Measurements from ENCODE around the gene AZIN2. TPM values are rescaled to one million over a fixed set of nuclear protein-coding genes. Genes with fewer than 3 reads are reported as not detected.
"Not testable (repeated sequence)": the region's sequence is repeated elsewhere in the genome, so short reads cannot be mapped to it uniquely, and the experiment has no call there.

AZIN2 gene
- total RNA-seq, 1 donor from 2014 or later: 0.82 TPM

DNA sequence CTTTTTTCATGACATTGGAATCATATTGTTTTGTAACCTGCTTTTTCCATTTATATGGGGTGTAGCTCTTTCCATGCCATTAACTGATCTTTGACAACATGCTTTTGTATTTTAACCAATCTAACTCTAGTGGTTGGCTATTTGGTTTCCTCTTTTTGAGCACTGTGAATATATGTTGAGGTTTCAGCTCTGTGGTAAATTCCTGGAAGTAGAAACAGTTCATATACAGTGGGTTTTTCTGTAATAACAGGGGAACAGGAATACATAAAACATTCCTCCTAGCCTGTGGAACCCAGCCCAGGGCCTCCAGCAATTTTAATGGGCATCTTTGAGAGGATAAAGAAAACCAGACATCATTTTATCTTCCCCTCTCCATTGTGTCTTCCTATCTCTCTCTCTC, 17.4 kb downstream of the AZIN2 start:
- Mint-ChIP-seq H3K9me3 (no peaks in the 10 kb centered on the region), H3K4me3 (no peak overlapping the region), H3K27ac (no peak overlapping the region), H3K4me1 (peaks cover 6% of the 10 kb centered on the region), H3K27me3 (peaks cover 2% of the 10 kb centered on the region), H3K36me3 (ENCODE audit: low read depth) (no peaks in the 10 kb centered on the region)
- DNase-seq: no peak
- intact Hi-C loops (cut with micrococcal nuclease): no loop called here
- ChIA-PET POLR2A (no interaction called here), CTCF (interaction anchor here (0.8 kb wide), 1 partner anchor 9 kb away, joined by 3 read pairs; no protein-coding TSS in a partner anchor)
- ATAC-seq (ENCODE audit: low read depth): no peak
- TF ChIP-seq, protein P1, sequence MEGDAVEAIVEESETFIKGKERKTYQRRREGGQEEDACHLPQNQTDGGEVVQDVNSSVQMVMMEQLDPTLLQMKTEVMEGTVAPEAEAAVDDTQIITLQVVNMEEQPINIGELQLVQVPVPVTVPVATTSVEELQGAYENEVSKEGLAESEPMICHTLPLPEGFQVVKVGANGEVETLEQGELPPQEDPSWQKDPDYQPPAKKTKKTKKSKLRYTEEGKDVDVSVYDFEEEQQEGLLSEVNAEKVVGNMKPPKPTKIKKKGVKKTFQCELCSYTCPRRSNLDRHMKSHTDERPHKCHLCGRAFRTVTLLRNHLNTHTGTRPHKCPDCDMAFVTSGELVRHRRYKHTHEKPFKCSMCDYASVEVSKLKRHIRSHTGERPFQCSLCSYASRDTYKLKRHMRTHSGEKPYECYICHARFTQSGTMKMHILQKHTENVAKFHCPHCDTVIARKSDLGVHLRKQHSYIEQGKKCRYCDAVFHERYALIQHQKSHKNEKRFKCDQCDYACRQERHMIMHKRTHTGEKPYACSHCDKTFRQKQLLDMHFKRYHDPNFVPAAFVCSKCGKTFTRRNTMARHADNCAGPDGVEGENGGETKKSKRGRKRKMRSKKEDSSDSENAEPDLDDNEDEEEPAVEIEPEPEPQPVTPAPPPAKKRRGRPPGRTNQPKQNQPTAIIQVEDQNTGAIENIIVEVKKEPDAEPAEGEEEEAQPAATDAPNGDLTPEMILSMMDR (IDR thresholded peaks at IDR 0.05): no peak

DNA sequence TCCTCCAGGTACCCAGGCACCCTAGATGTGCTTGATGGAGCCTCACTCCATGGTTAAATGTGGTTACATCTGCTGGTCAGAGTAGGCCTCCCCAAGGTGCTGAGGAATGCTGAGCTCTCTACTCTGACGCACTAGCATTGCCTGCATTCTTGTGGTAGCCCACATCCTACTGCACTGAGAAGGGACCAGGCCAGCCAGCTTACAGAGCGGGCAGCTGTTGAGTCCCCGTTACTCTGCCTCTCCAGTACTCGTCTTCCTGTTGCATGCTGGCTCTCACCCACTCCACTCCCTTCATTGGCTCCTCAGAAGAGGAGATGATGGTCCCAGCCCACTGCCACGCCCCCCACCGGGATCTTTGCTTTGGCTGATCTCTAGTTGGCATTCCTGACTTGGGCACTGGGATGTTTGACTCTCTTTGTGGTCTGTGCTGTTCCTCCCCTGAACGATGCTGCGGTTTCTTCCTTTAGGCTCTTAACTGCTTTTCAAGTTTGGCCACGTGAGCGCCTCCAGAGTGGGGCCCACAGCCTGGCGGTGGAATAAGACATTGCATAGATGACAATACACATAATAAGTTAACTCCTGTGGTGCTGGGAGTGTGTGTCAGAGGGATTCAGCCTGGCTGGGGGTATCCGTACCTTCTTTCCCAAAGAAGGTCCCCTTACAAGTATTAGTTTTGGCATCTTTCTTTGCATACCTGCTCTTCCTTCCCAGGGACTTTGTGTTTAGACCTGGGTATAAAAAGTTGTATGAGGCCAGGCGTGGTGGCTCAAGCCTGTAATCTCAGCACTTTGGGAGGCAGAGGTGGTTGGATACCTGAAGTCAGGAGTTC, 18.6 kb downstream of the AZIN2 start:
- TF ChIP-seq, protein P1 (IDR thresholded peaks at IDR 0.05): no peak
- CTCF ChIA-PET: no interaction called here
- intact Hi-C loops (cut with micrococcal nuclease): no loop called here
- no peaks in the 10 kb centered on the region for H3K36me3 Mint-ChIP-seq (ENCODE audit: low read depth)
- H3K9me3 Mint-ChIP-seq: no peaks in the 10 kb centered on the region
- peak; percentile 42 for ATAC-seq (ENCODE audit: low read depth)
- peaks cover under 1% of the 10 kb centered on the region for H3K27me3 Mint-ChIP-seq
- POLR2A ChIA-PET: no interaction called here
- H3K4me1 Mint-ChIP-seq: peaks cover 6% of the 10 kb centered on the region
- no peak overlapping the region for H3K27ac Mint-ChIP-seq
- no peak overlapping the region for H3K4me3 Mint-ChIP-seq
- DNase-seq: no peak

DNA sequence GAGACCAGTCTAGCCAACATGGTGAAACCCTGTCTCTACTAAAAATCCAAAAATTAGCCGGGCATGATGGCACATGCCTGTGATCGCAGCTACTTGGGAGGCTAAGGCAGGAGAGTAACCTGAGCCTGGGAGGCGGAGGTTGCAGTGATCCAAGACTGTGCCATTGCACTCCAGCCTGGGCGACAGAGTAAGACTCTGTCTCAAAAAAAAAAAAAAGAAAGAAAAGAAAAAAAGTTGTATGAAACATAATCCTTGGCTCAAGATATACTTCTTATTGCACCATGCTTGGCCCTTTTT, 19.1 kb downstream of the AZIN2 start:
- ATAC-seq (ENCODE audit: low read depth); H3K36me3 Mint-ChIP-seq (ENCODE audit: low read depth); intact Hi-C loops (cut with micrococcal nuclease); H3K27ac Mint-ChIP-seq; H3K4me1 Mint-ChIP-seq; POLR2A ChIA-PET; H3K27me3 Mint-ChIP-seq; H3K9me3 Mint-ChIP-seq; H3K4me3 Mint-ChIP-seq; DNase-seq: not testable (repeated sequence)
- CTCF ChIA-PET: interaction anchor here (0.9 kb wide), 1 partner anchor 11 kb away, joined by 3 read pairs; no protein-coding TSS in a partner anchor

DNA sequence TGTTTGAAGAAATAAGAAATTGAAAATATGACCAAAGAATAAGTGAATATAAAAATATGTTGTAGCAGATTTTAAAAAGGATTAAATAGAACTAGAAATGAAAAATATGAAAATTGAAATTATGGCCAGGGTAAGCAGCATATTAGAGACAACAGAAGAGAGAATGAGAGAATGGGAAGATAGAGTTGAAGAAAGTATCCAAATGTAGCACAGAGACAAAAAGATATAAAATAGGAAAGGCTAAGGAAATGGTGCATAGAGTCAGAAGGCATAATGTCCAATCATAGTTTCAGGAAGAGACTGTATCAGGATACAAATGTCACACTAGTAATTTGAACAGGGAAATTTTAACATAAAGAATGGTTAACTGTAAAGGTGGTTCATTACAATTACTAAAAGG, 29.5 kb downstream of the AZIN2 start:
- H3K4me3 Mint-ChIP-seq: no peak overlapping the region
- no peak for ATAC-seq (ENCODE audit: low read depth)
- peaks cover 5% of the 10 kb centered on the region for H3K9me3 Mint-ChIP-seq
- TF ChIP-seq, protein P1 (IDR thresholded peaks at IDR 0.05): no peak
- H3K27ac Mint-ChIP-seq: no peak overlapping the region
- H3K27me3 Mint-ChIP-seq: peaks cover 4% of the 10 kb centered on the region
- intact Hi-C loops (cut with micrococcal nuclease): loop anchor here (5.0 kb wide), 2 partner anchors 187 to 502 kb away; no protein-coding TSS in a partner anchor
- no peaks in the 10 kb centered on the region for H3K36me3 Mint-ChIP-seq (ENCODE audit: low read depth)
- H3K4me1 Mint-ChIP-seq: no peaks in the 10 kb centered on the region
- POLR2A ChIA-PET: interaction anchor here (0.7 kb wide), 1 partner anchor 17 kb away, joined by 3 read pairs; no protein-coding TSS in a partner anchor
- CTCF ChIA-PET: no interaction called here
- no peak for DNase-seq

DNA sequence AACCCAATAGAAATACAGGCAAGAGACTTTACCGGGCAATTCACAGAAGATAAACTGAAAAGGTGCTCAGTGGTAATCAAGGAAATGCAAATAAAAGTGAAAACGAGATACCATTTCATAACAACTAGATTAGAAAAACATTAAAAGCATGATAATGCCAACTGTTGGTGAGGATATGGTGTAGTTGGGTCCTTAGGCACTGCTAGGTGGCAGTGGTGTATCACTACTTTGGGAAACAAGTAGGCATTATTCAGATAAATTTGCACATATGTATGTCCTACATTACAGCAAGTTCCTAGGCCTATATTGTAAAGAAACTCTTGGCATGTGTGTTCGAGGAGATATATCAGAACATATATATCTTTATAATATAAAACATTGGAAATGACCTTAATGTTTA, 31.0 kb downstream of the AZIN2 start:
- CTCF ChIA-PET: no interaction called here

More for the DNA sequence above, 31.0 kb downstream of the AZIN2 start:
- no peak for ATAC-seq (ENCODE audit: low read depth)
- no peak for DNase-seq
- Mint-ChIP-seq H3K27me3 (no peaks in the 10 kb centered on the region), H3K4me3 (no peak overlapping the region), H3K4me1 (no peaks in the 10 kb centered on the region), H3K36me3 (ENCODE audit: low read depth) (no peaks in the 10 kb centered on the region), H3K9me3 (peaks cover 5% of the 10 kb centered on the region), H3K27ac (no peak overlapping the region)
- intact Hi-C loops (cut with micrococcal nuclease): loop anchor here (1.0 to 5.0 kb wide), 3 partner anchors 185 to 500 kb away; no protein-coding TSS in a partner anchor
- TF ChIP-seq, protein P1 (IDR thresholded peaks at IDR 0.05): no peak
- POLR2A ChIA-PET: no interaction called here

Data from activated B cell treated with CpG ODN at 0.5 μM for 24 hours (primary cell).